ENCODE data around the gene TMEM170A.

DNA sequence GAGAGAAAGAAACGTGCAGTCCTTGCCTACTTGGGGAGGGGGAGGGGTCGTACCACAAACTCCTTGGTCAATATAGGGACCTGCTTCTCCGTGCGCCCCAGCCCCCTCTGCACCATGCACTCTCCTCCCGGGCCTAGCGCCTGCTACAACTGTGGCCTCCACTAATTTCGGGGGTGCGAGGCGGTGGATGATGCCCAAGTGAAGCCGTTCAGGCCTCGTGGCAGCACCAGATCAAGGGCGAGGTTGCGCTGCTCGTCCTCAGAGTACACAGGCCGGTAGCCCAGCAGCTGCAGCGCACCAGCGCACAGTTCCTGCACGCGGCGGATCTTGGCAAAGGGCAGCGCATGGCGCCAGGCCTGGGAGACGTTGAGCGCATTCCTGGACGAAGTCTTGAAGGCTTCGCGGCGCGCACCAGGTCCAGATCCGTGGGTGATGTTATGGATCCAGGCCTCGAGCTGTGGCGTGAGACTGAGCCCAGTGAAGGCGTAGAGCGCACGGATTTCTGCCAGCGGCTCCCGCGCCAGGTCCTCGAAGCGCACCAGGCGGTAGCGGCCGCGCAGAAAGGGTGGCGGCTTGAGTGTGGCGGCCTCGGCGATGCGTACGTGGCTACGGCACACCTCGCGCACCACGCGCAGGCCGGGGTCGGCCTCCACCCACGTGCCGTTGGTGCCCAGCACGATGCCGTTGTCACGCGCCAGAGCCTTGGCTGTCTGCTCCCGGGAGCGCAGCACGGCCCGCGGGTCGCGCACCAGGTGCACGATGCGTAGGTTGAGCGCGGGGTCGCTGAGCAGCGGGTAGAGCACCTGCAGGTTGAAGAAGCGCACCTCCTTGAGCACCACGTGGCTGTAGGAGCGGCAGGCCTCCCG lies 14.2 kb upstream of the TMEM170A start:
- TF ChIP-seq, protein P1, sequence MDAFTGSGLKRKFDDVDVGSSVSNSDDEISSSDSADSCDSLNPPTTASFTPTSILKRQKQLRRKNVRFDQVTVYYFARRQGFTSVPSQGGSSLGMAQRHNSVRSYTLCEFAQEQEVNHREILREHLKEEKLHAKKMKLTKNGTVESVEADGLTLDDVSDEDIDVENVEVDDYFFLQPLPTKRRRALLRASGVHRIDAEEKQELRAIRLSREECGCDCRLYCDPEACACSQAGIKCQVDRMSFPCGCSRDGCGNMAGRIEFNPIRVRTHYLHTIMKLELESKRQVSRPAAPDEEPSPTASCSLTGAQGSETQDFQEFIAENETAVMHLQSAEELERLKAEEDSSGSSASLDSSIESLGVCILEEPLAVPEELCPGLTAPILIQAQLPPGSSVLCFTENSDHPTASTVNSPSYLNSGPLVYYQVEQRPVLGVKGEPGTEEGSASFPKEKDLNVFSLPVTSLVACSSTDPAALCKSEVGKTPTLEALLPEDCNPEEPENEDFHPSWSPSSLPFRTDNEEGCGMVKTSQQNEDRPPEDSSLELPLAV (CRISPR knock-in tag; conservative IDR thresholded peaks at IDR 0.05; ENCODE audit: low read depth), result no peak
- no peak for TF ChIP-seq GTF2F1 (IDR thresholded peaks at IDR 0.05; ENCODE audit: low read length)
- no peak for TF ChIP-seq ZBTB33 (CRISPR knock-in tag; IDR thresholded peaks at IDR 0.05)
- no peak for TF ChIP-seq MAX (IDR thresholded peaks at IDR 0.05)
- no peak for TF ChIP-seq ZFX (CRISPR knock-in tag; IDR thresholded peaks at IDR 0.05; ENCODE audit: low read depth)
- TF ChIP-seq, protein P2, sequence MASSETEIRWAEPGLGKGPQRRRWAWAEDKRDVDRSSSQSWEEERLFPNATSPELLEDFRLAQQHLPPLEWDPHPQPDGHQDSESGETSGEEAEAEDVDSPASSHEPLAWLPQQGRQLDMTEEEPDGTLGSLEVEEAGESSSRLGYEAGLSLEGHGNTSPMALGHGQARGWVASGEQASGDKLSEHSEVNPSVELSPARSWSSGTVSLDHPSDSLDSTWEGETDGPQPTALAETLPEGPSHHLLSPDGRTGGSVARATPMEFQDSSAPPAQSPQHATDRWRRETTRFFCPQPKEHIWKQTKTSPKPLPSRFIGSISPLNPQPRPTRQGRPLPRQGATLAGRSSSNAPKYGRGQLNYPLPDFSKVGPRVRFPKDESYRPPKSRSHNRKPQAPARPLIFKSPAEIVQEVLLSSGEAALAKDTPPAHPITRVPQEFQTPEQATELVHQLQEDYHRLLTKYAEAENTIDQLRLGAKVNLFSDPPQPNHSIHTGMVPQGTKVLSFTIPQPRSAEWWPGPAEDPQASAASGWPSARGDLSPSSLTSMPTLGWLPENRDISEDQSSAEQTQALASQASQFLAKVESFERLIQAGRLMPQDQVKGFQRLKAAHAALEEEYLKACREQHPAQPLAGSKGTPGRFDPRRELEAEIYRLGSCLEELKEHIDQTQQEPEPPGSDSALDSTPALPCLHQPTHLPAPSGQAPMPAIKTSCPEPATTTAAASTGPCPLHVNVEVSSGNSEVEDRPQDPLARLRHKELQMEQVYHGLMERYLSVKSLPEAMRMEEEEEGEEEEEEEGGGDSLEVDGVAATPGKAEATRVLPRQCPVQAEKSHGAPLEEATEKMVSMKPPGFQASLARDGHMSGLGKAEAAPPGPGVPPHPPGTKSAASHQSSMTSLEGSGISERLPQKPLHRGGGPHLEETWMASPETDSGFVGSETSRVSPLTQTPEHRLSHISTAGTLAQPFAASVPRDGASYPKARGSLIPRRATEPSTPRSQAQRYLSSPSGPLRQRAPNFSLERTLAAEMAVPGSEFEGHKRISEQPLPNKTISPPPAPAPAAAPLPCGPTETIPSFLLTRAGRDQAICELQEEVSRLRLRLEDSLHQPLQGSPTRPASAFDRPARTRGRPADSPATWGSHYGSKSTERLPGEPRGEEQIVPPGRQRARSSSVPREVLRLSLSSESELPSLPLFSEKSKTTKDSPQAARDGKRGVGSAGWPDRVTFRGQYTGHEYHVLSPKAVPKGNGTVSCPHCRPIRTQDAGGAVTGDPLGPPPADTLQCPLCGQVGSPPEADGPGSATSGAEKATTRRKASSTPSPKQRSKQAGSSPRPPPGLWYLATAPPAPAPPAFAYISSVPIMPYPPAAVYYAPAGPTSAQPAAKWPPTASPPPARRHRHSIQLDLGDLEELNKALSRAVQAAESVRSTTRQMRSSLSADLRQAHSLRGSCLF (CRISPR knock-in tag; IDR thresholded peaks at IDR 0.05; ENCODE audit: borderline replicate concordance), result no peak
- TF ChIP-seq MBNL3 (CRISPR knock-in tag; conservative IDR thresholded peaks at IDR 0.05), result no peak
- no peak for TF ChIP-seq ZNF766 (CRISPR knock-in tag; IDR thresholded peaks at IDR 0.05; ENCODE audit: borderline replicate concordance)
